Tibial artery (tissue), 4 donors: ENCODE measurements around the gene ATP11C.

ENCODE experiments used
- DNase-seq, 2 donors: peaks; one replicate each; pipeline ENCODE4 v3.0.0-alpha.2; 2019
- H3K27ac ChIP-seq, 2 donors: fragments of 200-600 bp; sonication (generic) in 1 of 2; 1 replicate in 1 of 2; 2 replicates in 1 of 2; pipeline ENCODE4 v1.5.1; 2018 to 2019; ENCODE audit warnings: mild to moderate bottlenecking in 1 of 2
- H3K27me3 ChIP-seq, 2 donors: fragments of 200-600 bp; sonication (generic) in 1 of 2; one replicate each; pipeline versions ENCODE4 v1.5.1 to v1.6.0; 2016 to 2019
- H3K36me3 ChIP-seq, 3 donors: fragments of 200-600 bp; sonication (generic) in 2 of 3; one replicate each; pipeline ENCODE4 v1.5.1; 2016 to 2019; ENCODE audit warnings: mild to moderate bottlenecking in 2 of 3
- H3K4me1 ChIP-seq, 4 donors: fragments of 200-600 bp; sonication (generic) in 2 of 4; 1 replicate in 3 of 4; 2 replicates in 1 of 4; pipeline ENCODE4 v1.5.1; 2016 to 2019
- H3K4me3 ChIP-seq, 2 donors: fragments of 200-600 bp; sonication (generic) in 1 of 2; 1 replicate in 1 of 2; 2 replicates in 1 of 2; pipeline ENCODE4 v1.5.1; 2018 to 2019; ENCODE audit warnings: mild to moderate bottlenecking in 2 of 2
- H3K9me3 ChIP-seq, 3 donors: fragments of 200-600 bp; sonication (generic) in 1 of 3; one replicate each; pipeline ENCODE4 v1.5.1; 2016 to 2019
- intact Hi-C: fragments of 100-400 bp; cut with DNase I; formaldehyde crosslinking; loops from one replicate; pipeline ENCODE4 v1.15.0; 2023; ENCODE audit warnings: low total_unique reads
- TF ChIP-seq, protein P1 (sequence below), 2 experiments: fragments of 200-600 bp in 1 of 2; fragments of 450-650 bp in 1 of 2; IDR thresholded peaks; one replicate each; pipeline ENCODE4 v1.5.1; 2017 to 2019; ENCODE audit warnings: antibody characterized with exemption in 2 of 2, mild to moderate bottlenecking in 1 of 2, moderate library complexity in 1 of 2

The ATP11C gene

GRCh38 chrX:139881130-139881529 lies 51.7 kb downstream of the ATP11C start:
- intact Hi-C loops = no loop called here
- no peaks in the 10 kb centered on the region for H3K9me3 ChIP-seq
- no peak overlapping the region for H3K27ac ChIP-seq
- H3K4me3 ChIP-seq = no peak overlapping the region
- DNase-seq = no peak
- no peaks in the 10 kb centered on the region for H3K36me3 ChIP-seq
- TF ChIP-seq, protein P1, sequence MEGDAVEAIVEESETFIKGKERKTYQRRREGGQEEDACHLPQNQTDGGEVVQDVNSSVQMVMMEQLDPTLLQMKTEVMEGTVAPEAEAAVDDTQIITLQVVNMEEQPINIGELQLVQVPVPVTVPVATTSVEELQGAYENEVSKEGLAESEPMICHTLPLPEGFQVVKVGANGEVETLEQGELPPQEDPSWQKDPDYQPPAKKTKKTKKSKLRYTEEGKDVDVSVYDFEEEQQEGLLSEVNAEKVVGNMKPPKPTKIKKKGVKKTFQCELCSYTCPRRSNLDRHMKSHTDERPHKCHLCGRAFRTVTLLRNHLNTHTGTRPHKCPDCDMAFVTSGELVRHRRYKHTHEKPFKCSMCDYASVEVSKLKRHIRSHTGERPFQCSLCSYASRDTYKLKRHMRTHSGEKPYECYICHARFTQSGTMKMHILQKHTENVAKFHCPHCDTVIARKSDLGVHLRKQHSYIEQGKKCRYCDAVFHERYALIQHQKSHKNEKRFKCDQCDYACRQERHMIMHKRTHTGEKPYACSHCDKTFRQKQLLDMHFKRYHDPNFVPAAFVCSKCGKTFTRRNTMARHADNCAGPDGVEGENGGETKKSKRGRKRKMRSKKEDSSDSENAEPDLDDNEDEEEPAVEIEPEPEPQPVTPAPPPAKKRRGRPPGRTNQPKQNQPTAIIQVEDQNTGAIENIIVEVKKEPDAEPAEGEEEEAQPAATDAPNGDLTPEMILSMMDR (IDR thresholded peaks at IDR 0.05) = no peak
- H3K27me3 ChIP-seq = no peaks in the 10 kb centered on the region
- peaks cover 0 to 16% (median 0%) of the 10 kb centered on the region in 4 donors for H3K4me1 ChIP-seq

DNA sequence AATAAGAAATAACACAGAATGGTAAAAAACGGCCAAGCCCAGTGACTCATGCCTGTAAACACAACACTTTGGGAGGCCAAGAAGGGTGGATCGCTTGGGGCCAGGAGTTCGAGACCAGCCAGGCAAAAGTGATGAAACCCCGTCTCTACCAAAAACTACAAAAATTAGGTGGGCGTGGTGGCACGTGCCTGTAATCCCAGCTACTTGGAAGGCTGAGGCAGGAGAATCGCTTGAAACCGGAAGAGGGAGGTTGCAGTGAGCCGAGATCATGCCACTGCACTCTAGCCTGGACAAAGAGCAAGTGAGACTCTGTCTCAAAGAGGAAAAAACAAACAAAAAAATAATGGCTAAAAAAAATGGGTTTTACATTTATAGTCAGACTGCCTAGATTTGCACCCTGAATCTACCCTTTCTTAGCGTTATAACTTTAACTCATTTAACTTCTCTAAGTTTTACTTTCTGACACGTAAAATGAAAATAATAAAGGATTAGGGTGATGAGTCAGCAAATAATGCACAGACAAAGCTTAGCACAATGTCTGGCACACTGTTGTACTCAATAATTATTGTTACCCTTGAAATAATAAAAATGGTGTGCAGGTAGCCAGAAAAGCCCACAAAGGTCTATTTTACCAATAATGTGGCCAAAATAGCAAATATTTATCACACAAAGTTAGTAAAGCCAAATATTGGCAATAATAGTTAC lies 55.0 kb downstream of the ATP11C start:
- Histone ChIP-seq H3K27me3 (no peaks in the 10 kb centered on the region), H3K4me3 (no peak overlapping the region), H3K27ac (no peak overlapping the region), H3K4me1 (peaks cover 0 to 16% (median 0%) of the 10 kb centered on the region in 4 donors), H3K36me3 (no peaks in the 10 kb centered on the region), H3K9me3 (no peaks in the 10 kb centered on the region)
- no peak for DNase-seq
- TF ChIP-seq, protein P1 (IDR thresholded peaks at IDR 0.05) = no peak
- intact Hi-C loops = no loop called here

- no peak overlapping the region for H3K27ac ChIP-seq
- no peaks in the 10 kb centered on the region for H3K27me3 ChIP-seq
- peaks cover 0 to 5% (median 0%) of the 10 kb centered on the region in 4 donors for H3K4me1 ChIP-seq
- TF ChIP-seq, protein P1 (IDR thresholded peaks at IDR 0.05) = no peak
- no peak for DNase-seq
- no peak overlapping the region for H3K4me3 ChIP-seq
- intact Hi-C loops = no loop called here
- H3K9me3 ChIP-seq = no peaks in the 10 kb centered on the region
- H3K36me3 ChIP-seq = no peaks in the 10 kb centered on the region
Measured at GRCh38 chrX:139875841-139876240, 57.0 kb downstream of the ATP11C start.

- H3K27ac ChIP-seq = no peak overlapping the region
- TF ChIP-seq, protein P1 (IDR thresholded peaks at IDR 0.05) = no peak
- intact Hi-C loops = no loop called here
- H3K27me3 ChIP-seq = no peaks in the 10 kb centered on the region
- no peaks in the 10 kb centered on the region for H3K36me3 ChIP-seq
- no peaks in the 10 kb centered on the region for H3K9me3 ChIP-seq
- DNase-seq = no peak
- H3K4me3 ChIP-seq = no peak overlapping the region
- H3K4me1 ChIP-seq = no peaks in the 10 kb centered on the region
Measured at GRCh38 chrX:139869796-139870195, 63.1 kb downstream of the ATP11C start.

DNA sequence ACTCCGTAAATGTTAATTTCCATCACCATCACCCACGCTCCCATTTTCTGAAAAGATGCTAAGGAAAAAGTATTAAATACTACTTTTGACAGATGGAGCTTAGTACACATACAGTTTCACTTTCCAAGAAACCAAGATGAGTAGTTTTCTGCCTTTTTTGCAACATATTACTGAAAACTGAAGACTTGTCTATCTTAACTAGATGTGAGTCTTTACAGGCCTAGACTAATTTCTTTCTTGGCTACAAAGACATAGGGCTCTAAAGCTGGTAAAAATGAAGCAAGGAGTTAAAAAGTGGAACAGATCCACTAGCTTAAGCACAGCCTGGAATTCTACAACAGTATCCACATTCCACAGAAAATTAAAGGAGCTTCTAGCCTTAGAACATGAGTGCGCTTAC lies 68.2 kb downstream of the ATP11C start:
- TF ChIP-seq, protein P1 (IDR thresholded peaks at IDR 0.05) = no peak

More for the DNA sequence above, 68.2 kb downstream of the ATP11C start:
- intact Hi-C loops = no loop called here
- Histone ChIP-seq H3K27ac (no peak overlapping the region), H3K4me3 (no peak overlapping the region), H3K9me3 (no peaks in the 10 kb centered on the region), H3K4me1 (no peaks in the 10 kb centered on the region), H3K27me3 (no peaks in the 10 kb centered on the region), H3K36me3 (no peaks in the 10 kb centered on the region)
- no peak for DNase-seq
